Activated CD4-positive, alpha-beta memory T cell treated with anti-CD3 and anti-CD28 coated beads for 36 hours (primary cell): ENCODE measurements around the gene SPINK8. TPM values are rescaled to one million over a fixed set of nuclear protein-coding genes. Genes with fewer than 3 reads are reported as not detected.
A peak's percentile ranks its signal among the peaks of the same experiment; 100 is the strongest.

Source experiments
- CTCF ChIA-PET: fragments of 350-600 bp; sonication (Branson Sonifier 250); formaldehyde crosslinking; loops from one replicate; lab custom pipeline; 2021; ENCODE audit warnings: antibody characterized with exemption, inconsistent platforms; lab: Charles Lee
- POLR2A ChIA-PET: fragments of 350-600 bp; sonication (Branson Sonifier 250); formaldehyde crosslinking; loops from one replicate; lab custom pipeline; 2021; ENCODE audit warnings: antibody characterized with exemption; lab: Charles Lee
- DNase-seq: peaks from one replicate; pipeline ENCODE4 v3.0.0-alpha.2; 2020
- H3K27ac Mint-ChIP-seq: one replicate; pipeline ENCODE4 v1.8.0; 2021; ENCODE audit warnings: mixed read lengths
- H3K27me3 Mint-ChIP-seq: one replicate; pipeline ENCODE4 v1.8.0; 2021; ENCODE audit warnings: mixed read lengths
- H3K36me3 Mint-ChIP-seq: one replicate; pipeline ENCODE4 v1.8.0; 2021; ENCODE audit warnings: mixed read lengths
- H3K4me1 Mint-ChIP-seq: one replicate; pipeline ENCODE4 v1.8.0; 2021; ENCODE audit warnings: low read depth, mixed read lengths
- H3K4me3 Mint-ChIP-seq: one replicate; pipeline ENCODE4 v1.8.0; 2021; ENCODE audit warnings: mild to moderate bottlenecking, mixed read lengths
- H3K9me3 Mint-ChIP-seq: one replicate; pipeline ENCODE4 v1.8.0; 2021; ENCODE audit warnings: mixed read lengths
- intact Hi-C: fragments of 100-400 bp; cut with micrococcal nuclease; formaldehyde crosslinking; loops from one replicate; pipeline ENCODE4 v1.15.1; 2023
- total RNA-seq, 2 experiments: library from RNA; stranded (reverse); gene quantifications; one replicate each; pipeline ENCODE4 v1.2.3, GENCODE V29; 2021

The SPINK8 gene
- total RNA-seq, 2 experiments from 2014 or later = not detected

DNA sequence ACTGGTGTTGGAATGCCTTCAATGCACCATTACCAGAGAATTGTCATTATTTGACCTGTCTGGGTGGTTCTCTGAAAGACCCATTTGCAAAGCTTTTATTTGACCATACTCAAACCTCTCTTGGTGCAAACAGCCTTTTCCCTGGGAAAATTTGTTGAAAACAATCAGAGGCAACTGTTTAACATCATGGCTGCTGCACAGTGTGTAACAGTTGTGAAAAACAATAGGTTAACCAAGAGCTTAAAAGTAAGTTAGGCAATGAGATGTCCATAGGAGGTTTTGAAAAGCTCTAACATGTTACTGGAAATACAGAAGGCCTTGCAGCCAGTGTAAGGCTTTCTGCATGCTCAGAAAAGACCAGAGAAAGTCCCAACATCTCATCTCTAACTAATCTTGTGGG, 18.9 kb downstream of the SPINK8 start:
- peaks cover 6% of the 10 kb centered on the region for H3K27me3 Mint-ChIP-seq
- POLR2A ChIA-PET = no interaction called here

DNA sequence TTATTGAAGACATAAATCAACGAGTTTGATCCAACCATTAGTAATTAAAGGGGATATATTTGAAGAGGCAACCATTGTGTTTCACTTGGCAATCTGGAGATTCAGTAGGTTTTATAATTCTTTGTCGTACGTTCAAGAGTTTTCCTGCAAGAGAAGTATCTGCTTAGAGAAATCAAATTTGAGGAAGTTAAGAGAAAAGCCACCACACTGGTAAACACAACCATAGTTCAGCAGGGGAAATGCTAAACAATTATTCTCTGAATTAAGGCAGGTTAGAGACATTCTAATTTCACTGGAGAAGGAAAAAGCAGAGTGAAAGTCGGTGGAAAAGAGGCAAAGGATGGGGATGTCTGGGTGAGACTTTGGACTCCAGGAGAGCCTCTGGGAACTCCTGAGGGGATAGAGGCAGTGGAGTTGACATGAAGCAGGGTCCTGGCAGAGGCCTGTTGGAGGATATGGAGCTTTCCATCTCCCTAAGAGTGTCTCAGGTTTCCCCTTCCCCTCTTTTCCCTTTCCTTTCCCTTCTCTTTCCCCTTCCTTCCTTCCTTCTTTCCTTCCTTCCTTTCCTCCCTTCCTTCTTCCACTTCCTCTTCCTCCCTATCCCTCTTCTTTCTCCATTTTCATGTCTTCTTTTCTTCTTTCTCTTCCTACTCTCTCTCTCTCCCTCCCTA, 26.5 kb downstream of the SPINK8 start:
- H3K9me3 Mint-ChIP-seq = no peaks in the 10 kb centered on the region
- no peaks in the 10 kb centered on the region for H3K36me3 Mint-ChIP-seq
- H3K4me3 Mint-ChIP-seq = no peak overlapping the region
- peaks cover 4% of the 10 kb centered on the region for H3K27me3 Mint-ChIP-seq
- no peak overlapping the region for H3K27ac Mint-ChIP-seq
- ChIA-PET CTCF (interaction anchor here (1.3 kb wide), 1 partner anchor 129 kb away, joined by 4 read pairs; no protein-coding TSS in a partner anchor), POLR2A (no interaction called here)
- peaks cover 6% of the 10 kb centered on the region for H3K4me1 Mint-ChIP-seq
- DNase-seq = no peak
- intact Hi-C loops = no loop called here

More for the DNA sequence above, 18.9 kb downstream of the SPINK8 start:
- DNase-seq = no peak
- CTCF ChIA-PET = interaction anchor here (1.0 kb wide), 1 partner anchor 86 kb away, joined by 4 read pairs; no protein-coding TSS in a partner anchor
- H3K27ac Mint-ChIP-seq = no peak overlapping the region
- H3K4me3 Mint-ChIP-seq = no peak overlapping the region
- intact Hi-C loops = no loop called here
- H3K36me3 Mint-ChIP-seq = peaks cover 20% of the 10 kb centered on the region
- no peaks in the 10 kb centered on the region for H3K4me1 Mint-ChIP-seq
- peaks cover 31% of the 10 kb centered on the region for H3K9me3 Mint-ChIP-seq

DNA sequence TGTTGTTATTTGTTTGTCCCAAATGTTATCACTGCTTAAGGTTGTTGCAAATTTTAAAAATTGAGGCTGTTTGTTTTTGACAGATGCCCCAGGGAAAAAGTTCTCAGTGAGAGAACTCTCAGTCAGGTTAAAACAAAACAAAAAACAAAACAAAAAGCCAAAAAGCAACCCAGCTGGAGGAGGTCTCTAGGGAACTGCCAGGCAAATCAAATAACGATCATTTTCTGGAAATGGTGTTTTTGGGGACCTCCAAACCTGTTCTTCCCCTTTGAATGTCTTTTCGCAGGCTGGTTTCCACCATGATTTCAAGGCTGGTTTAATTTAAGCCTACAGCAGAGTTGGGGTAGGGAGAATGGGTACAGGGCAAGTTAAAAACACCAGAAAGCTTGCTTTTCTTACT, 27.2 kb downstream of the SPINK8 start:
- ChIA-PET POLR2A (no interaction called here), CTCF (no interaction called here)
- no peak for DNase-seq
- intact Hi-C loops = no loop called here
- H3K9me3 Mint-ChIP-seq = no peaks in the 10 kb centered on the region
- H3K4me1 Mint-ChIP-seq = peaks cover 9% of the 10 kb centered on the region
- H3K27me3 Mint-ChIP-seq = peaks cover 4% of the 10 kb centered on the region
- no peak overlapping the region for H3K27ac Mint-ChIP-seq
- H3K4me3 Mint-ChIP-seq = no peak overlapping the region
- no peaks in the 10 kb centered on the region for H3K36me3 Mint-ChIP-seq

DNA sequence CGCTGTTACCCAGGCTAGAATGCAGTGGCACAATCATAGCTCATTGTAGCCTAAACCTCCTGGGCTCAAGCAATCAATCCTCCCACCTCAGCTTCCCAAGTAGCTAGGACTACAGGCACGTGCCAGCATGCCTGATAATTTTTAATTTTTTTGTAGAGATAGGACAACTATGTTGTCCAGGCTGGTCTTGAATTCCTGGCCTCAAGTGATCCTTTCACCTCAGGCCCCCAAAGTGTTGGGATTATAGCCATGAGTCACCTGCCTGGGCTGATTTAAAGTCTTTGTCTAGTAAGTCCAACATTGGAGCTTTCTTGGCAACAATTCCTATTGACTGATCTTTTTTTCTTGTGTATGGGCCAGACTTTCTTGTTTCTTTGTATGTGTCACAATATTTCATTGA, 28.1 kb downstream of the SPINK8 start:
- Mint-ChIP-seq H3K27me3 (peaks cover 4% of the 10 kb centered on the region), H3K27ac (no peak overlapping the region), H3K4me3 (no peak overlapping the region), H3K36me3 (no peaks in the 10 kb centered on the region), H3K4me1 (peaks cover 10% of the 10 kb centered on the region), H3K9me3 (no peaks in the 10 kb centered on the region)
- no peak for DNase-seq
- intact Hi-C loops = no loop called here
- ChIA-PET POLR2A (no interaction called here), CTCF (no interaction called here)

DNA sequence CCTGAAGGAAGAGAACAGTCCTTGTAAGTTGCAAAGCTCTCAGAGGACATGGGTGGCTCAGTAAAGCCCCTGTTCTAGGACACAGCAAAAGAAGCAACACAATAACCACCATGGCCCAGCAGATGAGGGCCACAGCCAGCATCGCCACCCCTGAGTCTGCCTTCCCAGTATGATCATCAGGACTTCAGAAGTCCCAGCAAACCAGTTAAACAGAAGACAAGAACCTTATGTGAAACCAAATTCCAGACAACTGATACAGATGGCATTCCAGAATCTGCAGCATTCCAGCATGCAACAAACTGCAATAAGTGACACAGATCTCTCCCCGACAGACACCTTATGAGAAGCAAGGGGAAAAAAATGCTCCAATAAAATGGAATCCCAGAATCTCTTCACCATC, 30.4 kb downstream of the SPINK8 start:
- ChIA-PET CTCF (no interaction called here), POLR2A (no interaction called here)
- Mint-ChIP-seq H3K4me1 (peaks cover 24% of the 10 kb centered on the region), H3K4me3 (no peak overlapping the region), H3K27ac (no peak overlapping the region), H3K9me3 (no peaks in the 10 kb centered on the region), H3K36me3 (peaks cover 7% of the 10 kb centered on the region), H3K27me3 (no peaks in the 10 kb centered on the region)
- intact Hi-C loops = no loop called here
- DNase-seq = no peak

DNA sequence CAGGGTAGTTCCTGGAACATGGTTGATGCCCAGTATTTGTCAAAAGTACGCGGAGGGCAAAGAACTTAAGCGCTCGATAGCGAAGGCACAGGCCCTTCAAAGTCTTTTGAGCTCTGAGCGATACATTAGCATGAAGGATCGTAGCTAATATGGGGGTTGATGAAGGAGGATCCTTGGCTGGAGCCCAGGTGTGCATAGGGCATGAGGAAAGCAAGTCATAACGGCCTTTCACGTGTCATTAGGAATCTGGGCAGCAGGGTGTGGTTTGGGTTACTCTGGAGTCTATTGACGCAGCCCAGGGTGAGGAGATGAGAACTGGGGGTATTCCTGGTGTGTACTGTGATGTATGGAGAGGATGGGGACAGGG, 31.7 kb downstream of the SPINK8 start:
- Mint-ChIP-seq H3K4me1 (peaks cover 34% of the 10 kb centered on the region), H3K9me3 (no peaks in the 10 kb centered on the region), H3K36me3 (peaks cover 14% of the 10 kb centered on the region), H3K27me3 (no peaks in the 10 kb centered on the region), H3K27ac (peak overlapping the region; percentile 98), H3K4me3 (peak overlapping the region; percentile 96)
- CTCF ChIA-PET = interaction anchor here (0.9 kb wide), 2 partner anchors 32 to 99 kb away, joined by 3 read pairs; no protein-coding TSS in a partner anchor
- POLR2A ChIA-PET = interaction anchor here (0.9 to 3.4 kb wide), 2 partner anchors 33 to 114 kb away, joined by 4 to 17 read pairs; partner anchors contain the start of gene CDC25A
- intact Hi-C loops = loop anchor here (1.0 kb wide), 3 partner anchors 33 to 113 kb away; partner anchors contain the start of genes CDC25A and ZNF589
- DNase-seq = peak; percentile 46

DNA sequence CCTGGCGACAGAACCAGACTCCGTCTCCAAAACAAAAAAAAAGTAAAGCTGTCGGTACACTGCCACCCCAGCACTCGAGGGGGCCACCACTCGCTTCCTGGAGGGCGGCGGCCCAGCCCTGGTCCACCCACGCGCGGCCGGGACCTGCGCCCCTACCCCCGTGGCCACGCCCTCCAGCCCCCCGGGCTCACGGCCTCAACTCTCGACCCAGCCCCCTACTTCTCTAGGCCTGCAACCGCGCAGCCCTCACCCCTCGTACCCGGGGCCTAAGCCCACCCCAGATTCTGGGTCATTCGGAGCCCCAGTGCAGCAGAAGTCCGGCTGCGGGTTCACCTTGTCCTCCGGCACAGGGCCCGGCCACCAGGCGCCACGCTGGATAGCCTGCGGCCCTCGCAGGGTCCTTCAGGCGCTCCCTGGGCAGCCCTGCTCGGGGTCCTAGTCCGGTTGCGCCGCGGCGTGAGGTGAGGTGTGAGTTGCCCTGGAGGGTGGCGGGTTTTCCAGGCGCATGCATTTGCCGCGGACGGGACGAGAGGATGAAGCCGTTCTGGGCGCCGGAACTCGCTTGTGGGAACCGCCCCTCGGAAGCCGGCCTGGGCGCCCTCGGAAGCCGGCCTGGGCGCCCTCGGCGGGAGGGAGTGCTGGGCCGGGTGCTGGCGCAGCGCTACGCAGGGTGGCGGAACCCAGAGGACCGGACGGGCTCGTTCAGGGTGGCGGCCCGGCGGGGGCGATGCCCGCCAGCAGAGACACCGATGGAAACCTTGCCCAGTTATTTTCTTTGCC, 32.3 kb downstream of the SPINK8 start, which contains the start of gene NME6:
Gene NME6 (minus strand): TSS at position 348 of the 780 bp plus-strand sequence.
- Mint-ChIP-seq H3K4me1 (peaks cover 34% of the 10 kb centered on the region), H3K27me3 (no peaks in the 10 kb centered on the region), H3K27ac (peak within 1 kb of the TSS; percentile 98), H3K9me3 (no peaks in the 10 kb centered on the region), H3K4me3 (peak within 1 kb of the TSS; percentile 96), H3K36me3 (peaks cover 17% of the 10 kb centered on the region)
- intact Hi-C loops = loop anchor here (1.0 kb wide), 3 partner anchors 33 to 113 kb away; partner anchors contain the start of genes CDC25A and ZNF589
- ChIA-PET CTCF (interaction anchor here (0.9 to 2.1 kb wide), 4 partner anchors 32 to 135 kb away, joined by 3 to 14 read pairs (median 6); no protein-coding TSS in a partner anchor), POLR2A (interaction anchor here (0.9 to 3.4 kb wide), 7 partner anchors 28 to 335 kb away, joined by 3 to 17 read pairs (median 4); partner anchors contain the start of genes CDC25A, SHISA5, SLC26A6 and ZNF589)
- DNase-seq = peak; percentile 95

DNA sequence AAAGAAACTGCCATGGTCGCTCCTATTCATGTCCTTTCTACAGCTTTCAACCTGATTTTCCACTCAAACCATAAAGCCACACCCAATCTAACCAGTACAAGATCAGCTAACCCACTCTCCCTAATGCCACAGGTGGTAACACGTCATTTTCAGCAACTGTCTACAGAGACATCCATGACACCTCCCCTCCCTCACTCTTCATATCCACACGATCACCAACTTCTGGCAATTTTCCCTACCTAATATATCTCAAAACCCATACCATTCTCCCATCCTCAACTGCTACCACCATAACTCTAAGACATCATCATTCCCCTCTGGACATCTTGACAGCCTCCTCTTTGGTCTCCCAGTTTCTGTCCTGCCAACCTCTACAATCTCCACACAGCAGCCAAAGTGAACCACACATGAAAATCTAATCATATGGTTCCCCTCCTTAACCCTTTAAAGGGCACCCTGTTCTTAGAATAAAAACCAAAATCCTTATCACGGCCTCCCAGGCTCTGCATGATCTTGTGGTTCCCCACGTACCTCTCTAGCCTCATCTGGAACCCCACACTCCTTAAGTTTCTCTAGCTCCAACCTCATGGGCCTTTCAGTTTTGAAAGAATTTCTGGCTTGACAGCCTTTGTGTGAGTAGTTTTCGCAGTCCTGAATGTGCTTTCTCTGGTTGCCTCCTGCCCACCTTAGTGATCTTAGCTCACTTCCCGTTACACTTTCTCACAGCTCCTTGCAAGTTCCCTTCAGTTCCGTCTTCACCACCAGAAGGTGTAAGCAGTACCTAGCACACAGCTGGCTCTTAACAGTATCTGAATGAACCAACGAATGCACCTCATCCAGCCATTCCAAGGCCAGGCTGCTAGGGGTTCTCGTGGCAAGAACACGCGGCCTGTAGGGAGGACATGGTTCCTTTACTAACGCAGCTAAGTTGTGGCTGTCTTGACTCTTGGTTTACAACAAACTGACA, 33.4 kb downstream of the SPINK8 start:
- POLR2A ChIA-PET = interaction anchor here (1.0 to 3.4 kb wide), 7 partner anchors 26 to 336 kb away, joined by 3 to 17 read pairs (median 4); partner anchors contain the start of genes CDC25A, SHISA5, SLC26A6 and ZNF589
- Mint-ChIP-seq H3K4me1 (peaks cover 34% of the 10 kb centered on the region), H3K27me3 (no peaks in the 10 kb centered on the region), H3K4me3 (peak overlapping the region; percentile 96), H3K9me3 (no peaks in the 10 kb centered on the region), H3K36me3 (peaks cover 21% of the 10 kb centered on the region), H3K27ac (peak overlapping the region; percentile 98)
- DNase-seq = peak; percentile 62
- intact Hi-C loops = no loop called here
- CTCF ChIA-PET = interaction anchor here (0.6 to 2.1 kb wide), 8 partner anchors 15 to 336 kb away, joined by 3 to 14 read pairs (median 4); partner anchors contain the start of gene SLC26A6

DNA sequence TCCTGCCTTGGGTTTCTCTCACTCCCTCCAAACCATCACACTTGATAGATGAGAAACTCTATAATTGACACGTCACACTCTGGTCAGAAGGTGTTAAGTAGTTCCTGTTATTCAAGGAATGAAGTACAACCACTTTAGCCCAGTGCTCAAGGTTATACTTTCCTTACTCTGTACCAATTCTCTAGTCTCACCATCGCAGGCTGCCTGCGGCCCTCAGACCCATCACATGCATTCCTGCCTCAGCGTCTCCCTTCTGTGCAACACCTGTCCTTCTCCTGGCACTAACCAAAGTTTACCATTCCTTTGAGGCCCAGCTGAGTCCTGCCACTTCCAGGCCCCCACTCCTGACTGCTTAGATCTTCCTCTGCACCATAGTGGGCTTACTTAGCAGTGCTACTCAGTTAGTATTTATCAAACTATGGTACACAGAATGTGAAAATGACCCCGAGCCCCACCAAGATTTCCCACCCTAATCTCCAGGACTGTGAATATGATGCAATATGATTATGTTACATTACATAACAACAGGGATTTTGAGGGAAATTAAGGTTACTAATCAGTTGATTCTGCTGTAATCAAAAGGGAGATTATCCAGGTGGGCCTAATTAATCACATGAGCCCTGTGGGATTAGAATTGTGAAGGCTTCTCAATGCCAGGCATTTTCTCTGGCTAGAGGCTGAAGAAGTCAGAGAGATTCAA, 36.2 kb downstream of the SPINK8 start:
- Mint-ChIP-seq H3K4me1 (peaks cover 29% of the 10 kb centered on the region), H3K36me3 (peaks cover 35% of the 10 kb centered on the region), H3K4me3 (no peak overlapping the region), H3K9me3 (no peaks in the 10 kb centered on the region), H3K27ac (no peak overlapping the region), H3K27me3 (no peaks in the 10 kb centered on the region)
- no peak for DNase-seq
- intact Hi-C loops = no loop called here
- ChIA-PET CTCF (interaction anchor here (1.2 kb wide), 1 partner anchor 139 kb away, joined by 3 read pairs; no protein-coding TSS in a partner anchor), POLR2A (no interaction called here)

DNA sequence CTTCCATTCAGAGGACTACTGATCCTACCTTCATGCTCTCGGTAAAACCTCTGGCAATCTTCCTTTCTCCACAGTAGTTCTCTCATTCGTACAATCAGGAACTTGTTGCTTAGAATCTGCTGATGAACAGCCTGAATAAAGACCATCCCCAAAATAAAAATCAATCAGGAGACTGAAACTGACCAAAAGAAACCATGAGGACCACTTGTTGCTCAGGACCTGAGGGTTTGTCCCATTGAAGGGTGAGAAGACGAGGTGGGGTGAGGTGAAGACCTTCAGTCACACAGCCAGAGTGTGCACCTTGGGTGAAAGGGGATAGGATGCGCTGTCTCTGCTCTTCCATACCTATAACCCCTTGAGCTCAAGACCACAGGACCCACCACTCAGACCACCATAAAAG, 36.8 kb downstream of the SPINK8 start:
- Mint-ChIP-seq H3K9me3 (no peaks in the 10 kb centered on the region), H3K4me1 (peaks cover 24% of the 10 kb centered on the region), H3K4me3 (no peak overlapping the region), H3K27ac (no peak overlapping the region), H3K36me3 (peaks cover 38% of the 10 kb centered on the region), H3K27me3 (no peaks in the 10 kb centered on the region)
- intact Hi-C loops = no loop called here
- DNase-seq = no peak
- ChIA-PET POLR2A (no interaction called here), CTCF (no interaction called here)
